Duodenal mucosa (tissue), 2 donors: Measurements from ENCODE around the gene MYO1F.

Experiments used
- H3K27ac ChIP-seq: one replicate; pipeline ENCODE4 v1.7.0; 2013; ENCODE audit warnings: low read depth, low read length
- H3K27me3 ChIP-seq, 2 donors: one replicate each; pipeline ENCODE4 v1.7.0; 2013; ENCODE audit warnings: low read length in 2 of 2, control low read depth in 1 of 2; ENCODE audit not compliant: insufficient read depth in 2 of 2, control insufficient read depth in 1 of 2
- H3K36me3 ChIP-seq, 2 donors: one replicate each; pipeline ENCODE4 v1.7.0; 2013; ENCODE audit warnings: low read length in 2 of 2, control low read depth in 1 of 2; ENCODE audit not compliant: insufficient read depth in 2 of 2, control insufficient read depth in 1 of 2
- H3K4me1 ChIP-seq, 2 donors: one replicate each; pipeline ENCODE4 v1.7.0; 2013; ENCODE audit warnings: low read length in 2 of 2, control low read depth in 1 of 2; ENCODE audit not compliant: insufficient read depth in 2 of 2, control insufficient read depth in 1 of 2
- H3K4me3 ChIP-seq, 2 donors: one replicate each; pipeline ENCODE4 v1.7.0; 2013; ENCODE audit warnings: low read length in 2 of 2, low read depth in 1 of 2
- H3K9ac ChIP-seq, 2 donors: one replicate each; pipeline ENCODE4 v1.7.0; 2013; ENCODE audit warnings: low read length in 2 of 2, low read depth in 1 of 2
- H3K9me3 ChIP-seq, 2 donors: one replicate each; pipeline ENCODE4 v1.7.0; 2013; ENCODE audit warnings: low read length in 2 of 2, control low read depth in 1 of 2; ENCODE audit not compliant: control insufficient read depth in 1 of 2

Gene MYO1F

DNA sequence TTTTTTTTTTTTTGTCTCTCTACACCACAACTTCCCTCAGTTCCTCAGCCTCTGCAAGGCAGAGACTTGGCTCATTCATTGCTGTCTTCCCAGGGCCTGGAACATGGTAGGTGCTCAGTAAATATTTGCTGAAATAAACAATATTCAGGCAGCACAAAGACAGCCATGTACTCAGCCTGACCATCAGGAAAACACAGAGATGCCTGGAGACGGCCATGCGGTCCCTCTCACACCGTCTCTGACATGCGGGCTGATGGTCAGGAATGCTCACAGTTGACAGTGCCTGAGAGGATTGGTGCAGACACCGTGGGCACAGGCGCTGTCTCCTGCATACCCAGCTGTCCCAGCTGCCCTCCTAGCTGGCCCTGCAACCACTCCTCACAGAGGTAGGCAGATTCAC lies 75.7 kb downstream of the MYO1F start:
- H3K36me3 ChIP-seq, result no peaks in the 10 kb centered on the region
- no peak overlapping the region for H3K4me3 ChIP-seq
- no peaks in the 10 kb centered on the region for H3K9me3 ChIP-seq
- H3K27ac ChIP-seq, result no peak overlapping the region
- no peak overlapping the region for H3K9ac ChIP-seq
- H3K27me3 ChIP-seq, result no peaks in the 10 kb centered on the region
- peaks cover 4 to 14% of the 10 kb centered on the region in 2 donors for H3K4me1 ChIP-seq

- H3K9me3 ChIP-seq, result no peaks in the 10 kb centered on the region
- no peak overlapping the region for H3K9ac ChIP-seq
- H3K27me3 ChIP-seq, result no peaks in the 10 kb centered on the region
- no peaks in the 10 kb centered on the region for H3K36me3 ChIP-seq
- no peak overlapping the region for H3K4me3 ChIP-seq
- H3K27ac ChIP-seq, result no peak overlapping the region
- H3K4me1 ChIP-seq, result peaks cover 3 to 11% of the 10 kb centered on the region in 2 donors
These were observed 77.1 kb downstream of the MYO1F start for GRCh38 chr19:8500158-8500557.

GRCh38 chr19:8499048-8499833 lies 78.0 kb downstream of the MYO1F start:
- H3K9ac ChIP-seq, result no peak overlapping the region
- H3K27ac ChIP-seq, result no peak overlapping the region
- no peaks in the 10 kb centered on the region for H3K27me3 ChIP-seq
- no peaks in the 10 kb centered on the region for H3K9me3 ChIP-seq
- no peak overlapping the region for H3K4me3 ChIP-seq
- H3K36me3 ChIP-seq, result no peaks in the 10 kb centered on the region
- H3K4me1 ChIP-seq, result peaks cover 3 to 11% of the 10 kb centered on the region in 2 donors

DNA sequence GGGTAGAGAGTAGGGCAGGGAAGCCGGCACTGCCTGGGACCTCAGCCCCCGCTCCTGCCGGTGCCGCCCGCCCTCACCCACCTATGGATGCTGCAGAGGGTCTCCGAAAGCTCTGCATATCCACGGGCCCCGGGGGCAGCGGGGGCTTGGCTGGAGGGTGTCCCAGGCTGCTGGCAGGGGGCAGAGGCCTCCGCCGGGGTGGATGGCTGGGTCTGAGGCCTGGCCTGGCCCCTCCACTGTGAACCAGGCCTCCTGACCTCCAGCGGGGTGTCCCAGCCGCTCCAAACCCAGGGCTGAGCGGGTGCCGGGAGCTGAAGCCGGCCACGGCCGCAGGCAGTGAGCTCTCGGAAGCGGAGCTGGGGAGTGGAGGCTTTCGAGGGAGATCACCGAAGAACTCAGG lies 78.9 kb downstream of the MYO1F start:
- peaks cover 3 to 7% of the 10 kb centered on the region in 2 donors for H3K4me1 ChIP-seq
- no peaks in the 10 kb centered on the region for H3K9me3 ChIP-seq
- H3K27ac ChIP-seq, result no peak overlapping the region
- no peak overlapping the region for H3K4me3 ChIP-seq
- no peak overlapping the region for H3K9ac ChIP-seq
- H3K36me3 ChIP-seq, result no peaks in the 10 kb centered on the region
- H3K27me3 ChIP-seq, result no peaks in the 10 kb centered on the region

DNA sequence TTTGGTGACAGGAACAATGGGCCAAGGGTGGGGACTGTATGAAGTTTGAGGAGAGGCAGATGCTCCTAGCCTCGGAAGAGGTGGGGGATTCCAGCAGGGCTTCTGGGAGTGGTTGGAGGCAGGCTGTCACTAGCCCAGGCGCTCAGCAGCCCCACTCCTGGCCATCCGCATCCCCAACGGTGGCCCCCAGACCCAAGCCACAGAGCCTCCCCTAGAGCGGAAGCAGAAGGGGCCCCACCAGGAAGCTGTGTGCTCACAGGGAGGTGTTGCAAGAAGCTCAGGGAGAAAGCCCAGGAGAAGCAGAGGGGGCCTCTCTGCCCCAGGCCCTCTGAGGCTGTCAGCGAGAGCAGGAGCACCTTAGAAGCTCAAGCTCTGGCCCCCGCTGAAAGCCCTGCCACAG lies 83.1 kb downstream of the MYO1F start:
- Histone ChIP-seq H3K4me3 (no peak overlapping the region), H3K4me1 (peaks cover 3 to 7% of the 10 kb centered on the region in 2 donors)

GRCh38 chr19:8491574-8491973 lies 85.7 kb downstream of the MYO1F start:
- Histone ChIP-seq H3K9me3 (no peaks in the 10 kb centered on the region), H3K27me3 (no peaks in the 10 kb centered on the region), H3K4me3 (no peak overlapping the region), H3K4me1 (peaks cover 7 to 15% of the 10 kb centered on the region in 2 donors), H3K36me3 (peaks cover 10 to 32% of the 10 kb centered on the region in 2 donors), H3K9ac (no peak overlapping the region), H3K27ac (no peak overlapping the region)

More for the DNA sequence above, 83.1 kb downstream of the MYO1F start:
- Histone ChIP-seq H3K36me3 (peaks cover 0 to 6% of the 10 kb centered on the region in 2 donors), H3K27ac (no peak overlapping the region), H3K9ac (no peak overlapping the region), H3K27me3 (no peaks in the 10 kb centered on the region), H3K9me3 (no peaks in the 10 kb centered on the region)

GRCh38 chr19:8490873-8491272 lies 86.4 kb downstream of the MYO1F start:
- Histone ChIP-seq H3K4me3 (no peak overlapping the region), H3K9me3 (no peaks in the 10 kb centered on the region), H3K4me1 (peaks cover 6 to 15% of the 10 kb centered on the region in 2 donors), H3K27ac (no peak overlapping the region), H3K27me3 (no peaks in the 10 kb centered on the region), H3K9ac (no peak overlapping the region), H3K36me3 (peaks cover 17 to 39% of the 10 kb centered on the region in 2 donors)

GRCh38 chr19:8490395-8490760 lies 86.9 kb downstream of the MYO1F start:
- Histone ChIP-seq H3K27ac (no peak overlapping the region), H3K27me3 (no peaks in the 10 kb centered on the region), H3K36me3 (peaks cover 21 to 44% of the 10 kb centered on the region in 2 donors), H3K4me1 (peaks cover 4 to 10% of the 10 kb centered on the region in 2 donors), H3K4me3 (no peak overlapping the region), H3K9me3 (no peaks in the 10 kb centered on the region), H3K9ac (no peak overlapping the region)

DNA sequence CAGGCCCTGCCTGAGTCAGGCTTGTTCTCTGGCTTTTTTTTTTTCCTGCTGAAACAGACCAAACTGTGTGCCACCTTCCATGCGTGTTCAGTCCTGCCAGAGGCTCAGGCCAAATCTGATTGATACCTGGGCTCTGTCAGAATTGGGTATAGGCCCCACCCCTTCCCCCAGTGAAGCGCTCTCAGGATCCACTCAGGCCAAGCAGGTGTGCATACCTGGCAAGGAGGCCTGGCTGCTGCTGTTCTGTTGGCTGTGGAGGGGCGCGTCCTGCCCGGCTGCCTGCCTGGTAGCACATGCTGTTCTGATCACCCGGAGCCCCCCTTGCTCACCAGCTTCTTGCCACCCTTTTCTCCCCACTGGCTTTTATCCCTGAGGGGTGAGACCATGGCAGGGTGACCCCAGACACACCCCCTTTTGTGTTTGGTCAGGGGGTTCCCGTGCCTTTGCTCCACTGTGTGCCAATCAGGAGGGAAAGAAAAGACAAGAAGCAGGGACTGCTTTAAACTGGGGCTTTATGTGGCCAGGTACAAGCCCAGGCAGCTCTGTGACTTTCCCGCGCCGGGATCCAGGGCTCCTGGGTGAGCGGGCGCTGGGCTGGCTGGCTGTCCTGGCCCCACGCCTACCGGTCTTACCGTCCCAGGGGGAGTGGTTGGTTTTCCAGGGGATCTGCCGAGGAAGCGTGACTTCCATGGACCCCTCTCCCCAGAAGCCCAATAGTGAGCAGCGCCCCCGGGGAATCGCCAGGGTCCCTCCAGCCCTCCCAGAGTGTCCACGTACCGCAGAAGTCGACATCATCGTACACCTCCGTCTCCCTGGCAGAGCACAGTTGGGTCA lies 87.5 kb downstream of the MYO1F start:
- no peaks in the 10 kb centered on the region for H3K27me3 ChIP-seq
- H3K27ac ChIP-seq, result no peak overlapping the region

DNA sequence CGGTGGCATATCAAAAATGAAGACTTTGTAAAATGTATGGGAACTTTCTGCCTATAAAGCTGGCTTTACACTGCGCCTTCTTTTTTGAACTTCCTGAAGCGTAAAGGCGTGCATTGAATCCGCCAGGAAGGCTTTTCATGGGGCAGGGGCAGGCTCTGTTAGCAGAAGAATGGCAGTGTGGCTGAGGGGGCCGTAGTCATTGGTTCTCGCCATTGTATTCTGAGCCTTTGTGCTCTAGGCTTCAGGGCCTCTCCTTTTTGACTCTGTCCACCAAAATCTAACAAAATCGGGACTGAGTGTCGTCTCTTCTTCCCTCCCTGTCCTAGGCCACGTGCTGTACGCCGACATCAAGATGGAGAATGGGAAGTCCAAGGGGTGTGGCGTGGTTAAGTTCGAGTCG lies 88.9 kb downstream of the MYO1F start:
- Histone ChIP-seq H3K4me3 (no peak overlapping the region), H3K36me3 (peaks cover 30 to 64% of the 10 kb centered on the region in 2 donors), H3K4me1 (peaks cover 4 to 16% of the 10 kb centered on the region in 2 donors), H3K27me3 (no peaks in the 10 kb centered on the region), H3K9ac (no peak overlapping the region), H3K9me3 (no peaks in the 10 kb centered on the region), H3K27ac (no peak overlapping the region)

More for the DNA sequence above, 87.5 kb downstream of the MYO1F start:
- Histone ChIP-seq H3K4me3 (no peak overlapping the region), H3K9ac (no peak overlapping the region), H3K9me3 (no peaks in the 10 kb centered on the region), H3K4me1 (peaks cover 4 to 10% of the 10 kb centered on the region in 2 donors), H3K36me3 (peaks cover 25 to 50% of the 10 kb centered on the region in 2 donors)
